HUES48 (cell line): Measurements from ENCODE around the gene DDTL.
"Not testable (repeated sequence)": the region's sequence is repeated elsewhere in the genome, so short reads cannot be mapped to it uniquely, and the experiment has no call there.

Source experiments
- H3K27ac ChIP-seq: one replicate; pipeline ENCODE4 v1.7.0; 2013; ENCODE audit warnings: low read depth, low read length, inconsistent platforms
- H3K27me3 ChIP-seq: 2 replicates; pipeline ENCODE4 v1.6.1; 2013; ENCODE audit warnings: mild to moderate bottlenecking, low read length; ENCODE audit not compliant: control insufficient read depth, insufficient read depth
- H3K36me3 ChIP-seq: 2 replicates; pipeline ENCODE4 v1.6.1; 2013; ENCODE audit warnings: low read length; ENCODE audit not compliant: control insufficient read depth, insufficient read depth
- H3K4me1 ChIP-seq: 2 replicates; pipeline ENCODE4 v1.6.1; 2013; ENCODE audit warnings: mild to moderate bottlenecking, low read length; ENCODE audit not compliant: control insufficient read depth, insufficient read depth
- H3K4me3 ChIP-seq: 2 replicates; pipeline ENCODE4 v1.5.1; 2013; ENCODE audit warnings: mild to moderate bottlenecking, low read depth, low read length
- H3K9ac ChIP-seq: 2 replicates; pipeline ENCODE4 v1.6.1; 2013; ENCODE audit warnings: mild to moderate bottlenecking, low read depth, low read length, moderate library complexity
- H3K9me3 ChIP-seq: 2 replicates; pipeline ENCODE4 v1.6.1; 2013; ENCODE audit warnings: low read length; ENCODE audit not compliant: control insufficient read depth, insufficient read depth

DDTL gene

DNA sequence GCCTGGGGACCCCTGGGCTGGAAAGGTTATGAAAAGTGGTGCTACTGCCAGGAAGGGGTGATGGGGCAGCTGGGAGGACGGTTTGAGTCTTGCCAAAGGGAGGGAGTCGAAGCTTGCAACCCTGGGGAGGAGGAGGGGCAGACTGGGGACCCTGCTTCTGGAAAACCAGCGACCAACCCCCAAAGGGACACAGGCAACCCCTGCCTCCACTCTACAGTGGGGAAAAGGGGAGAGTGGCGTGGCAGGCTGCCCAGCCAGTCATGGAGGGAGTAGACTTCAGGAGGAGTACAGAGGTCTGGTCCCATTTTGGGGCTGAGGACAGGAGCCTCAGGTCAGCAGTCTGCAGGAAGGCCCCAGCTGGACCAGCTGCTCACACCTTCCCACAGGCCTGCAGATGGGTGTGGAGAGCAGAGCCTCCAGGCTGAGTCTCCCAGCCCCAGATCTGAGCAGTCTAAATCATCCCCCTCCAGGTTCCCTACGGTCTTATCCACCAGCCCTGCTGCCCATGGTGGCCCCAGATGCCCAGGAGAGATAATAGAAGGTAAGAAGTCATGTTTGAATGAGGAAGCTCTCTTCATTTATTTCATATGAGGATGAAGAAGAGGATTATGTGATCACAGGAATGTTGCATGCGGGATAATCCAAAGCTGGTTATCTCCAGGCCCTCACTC is 4.3 kb downstream of the DDTL start:
- H3K27me3 ChIP-seq = no peaks in the 10 kb centered on the region
- H3K27ac ChIP-seq = no peak overlapping the region
- H3K36me3 ChIP-seq = peaks cover 31% of the 10 kb centered on the region
- H3K4me3 ChIP-seq = no peak overlapping the region
- no peaks in the 10 kb centered on the region for H3K4me1 ChIP-seq
- no peaks in the 10 kb centered on the region for H3K9me3 ChIP-seq
- H3K9ac ChIP-seq = no peak overlapping the region

DNA sequence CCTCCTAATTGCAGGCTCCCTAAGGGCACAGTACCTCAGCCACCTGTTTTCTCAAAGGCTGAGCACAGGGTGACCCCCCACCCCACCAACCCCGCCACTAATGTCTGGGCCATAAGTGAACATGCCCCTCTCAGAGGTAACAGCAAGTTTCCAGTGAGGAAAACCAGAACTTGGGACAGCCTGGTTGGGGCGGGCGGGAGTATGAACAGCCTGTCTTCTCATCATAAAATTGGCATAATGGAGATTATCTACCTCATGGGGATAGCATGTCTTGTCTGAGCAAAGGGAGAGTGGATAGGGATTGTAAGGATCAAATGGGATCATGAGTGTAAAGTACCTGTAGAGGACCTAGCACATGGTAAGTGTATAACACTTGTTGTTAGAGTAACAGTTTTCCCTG is 5.2 kb downstream of the DDTL start:
- not testable (repeated sequence) for H3K27me3 ChIP-seq, H3K9ac ChIP-seq, H3K4me3 ChIP-seq, H3K9me3 ChIP-seq, H3K27ac ChIP-seq, H3K4me1 ChIP-seq
- peaks cover 31% of the 10 kb centered on the region for H3K36me3 ChIP-seq

DNA sequence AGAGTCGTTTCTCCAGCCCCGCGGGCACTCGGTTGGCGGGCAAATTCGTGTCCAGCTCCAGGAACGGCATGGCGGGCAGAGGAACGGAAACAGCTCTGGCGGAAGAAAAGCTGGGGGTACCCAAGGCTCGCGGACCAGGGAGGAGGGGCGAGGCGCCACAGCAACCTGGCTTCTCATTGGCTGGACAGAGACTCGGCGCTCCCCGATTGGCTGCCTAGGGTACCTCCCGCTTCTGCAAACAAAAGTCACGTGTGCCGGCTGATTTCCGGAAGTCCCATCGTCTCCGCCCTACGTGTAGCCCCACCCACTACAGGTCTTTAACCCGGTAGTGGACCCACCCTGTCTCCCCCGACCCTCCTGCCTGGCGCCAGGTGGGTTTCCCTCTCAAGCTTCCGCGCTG is 7.7 kb downstream of the DDTL start, which contains the start of gene DDT:
DDT (minus strand) TSS at position 97 of the 400 bp plus-strand sequence; CDS start at position 70, 27 bp downstream.
- not testable (repeated sequence) for H3K9me3 ChIP-seq, H3K27me3 ChIP-seq, H3K4me1 ChIP-seq, H3K4me3 ChIP-seq, H3K9ac ChIP-seq, H3K27ac ChIP-seq
- peaks cover 27% of the 10 kb centered on the region for H3K36me3 ChIP-seq

- not testable (repeated sequence) for H3K27me3 ChIP-seq
These were observed 8.2 kb downstream of the DDTL start for GRCh38 chr22:23974836-23975352.

GRCh38 chr22:23977304-23977703 is 10.6 kb downstream of the DDTL start:
- H3K27me3 ChIP-seq, H3K9ac ChIP-seq, H3K4me3 ChIP-seq, H3K36me3 ChIP-seq, H3K4me1 ChIP-seq, H3K27ac ChIP-seq, H3K9me3 ChIP-seq: not testable (repeated sequence)

More at GRCh38 chr22:23974836-23975352, 8.2 kb downstream of the DDTL start:
- H3K9ac ChIP-seq, H3K9me3 ChIP-seq, H3K4me3 ChIP-seq, H3K27ac ChIP-seq, H3K4me1 ChIP-seq: not testable (repeated sequence)
- peaks cover 21% of the 10 kb centered on the region for H3K36me3 ChIP-seq

DNA sequence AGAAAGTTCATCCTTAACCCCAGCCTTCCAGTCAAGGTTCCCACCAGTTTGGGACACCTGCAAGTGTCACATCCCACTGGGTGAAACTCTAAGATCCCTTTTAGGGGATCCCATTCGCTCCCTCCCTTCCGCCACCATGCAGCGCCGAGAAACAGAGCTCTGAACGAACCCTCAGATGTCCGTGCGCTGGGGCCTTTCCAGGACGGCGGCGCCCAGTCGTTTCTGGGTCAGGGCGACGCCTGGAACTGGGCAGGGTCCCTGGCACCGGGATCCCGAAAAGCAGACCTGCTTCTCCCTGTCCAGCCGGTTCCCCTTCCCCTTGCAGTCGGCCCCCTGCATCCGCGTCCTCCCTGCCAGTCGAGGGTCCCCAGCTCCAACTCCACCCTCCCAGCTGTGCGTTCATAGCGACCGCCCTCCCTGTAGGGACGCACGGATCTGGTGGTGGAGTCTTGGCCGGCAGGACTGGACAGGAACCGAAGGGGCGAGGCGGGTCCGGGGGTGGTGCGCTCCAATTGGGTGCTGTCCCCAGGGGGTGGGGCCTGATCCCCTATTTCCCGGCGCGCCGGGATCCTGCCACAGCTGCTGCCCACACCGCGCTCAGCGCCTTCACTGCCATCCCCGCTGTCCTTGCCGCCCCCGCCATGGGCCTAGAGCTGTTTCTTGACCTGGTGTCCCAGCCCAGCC is 13.0 kb downstream of the DDTL start, which contains the start of gene GSTT2:
GSTT2 (plus strand) TSS at position 578 of the 684 bp plus-strand sequence.
- not testable (repeated sequence) for H3K4me3 ChIP-seq, H3K9ac ChIP-seq, H3K4me1 ChIP-seq, H3K36me3 ChIP-seq, H3K27me3 ChIP-seq, H3K27ac ChIP-seq, H3K9me3 ChIP-seq

DNA sequence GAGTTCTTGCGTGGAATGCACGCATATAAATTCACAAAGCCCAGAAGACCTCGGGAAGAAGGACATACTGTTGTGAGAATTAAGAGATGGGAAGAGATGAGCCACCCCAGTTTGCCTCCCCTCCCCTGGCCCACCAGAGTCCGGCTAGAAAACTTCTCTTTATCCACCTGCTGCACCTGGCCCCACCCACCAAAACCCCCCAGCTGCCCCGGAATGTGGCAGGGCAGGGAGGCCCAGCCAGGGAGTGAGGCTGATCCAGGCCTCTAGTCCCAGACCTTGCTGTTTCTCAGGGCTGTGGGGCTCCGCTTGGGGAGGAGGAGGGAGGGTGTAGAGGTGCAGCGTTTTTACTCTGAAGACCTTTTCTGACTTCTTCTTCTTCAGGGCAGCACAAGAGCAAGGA is 13.9 kb downstream of the DDTL start:
- not testable (repeated sequence) for H3K36me3 ChIP-seq, H3K27ac ChIP-seq, H3K4me3 ChIP-seq, H3K9ac ChIP-seq, H3K27me3 ChIP-seq, H3K4me1 ChIP-seq, H3K9me3 ChIP-seq

DNA sequence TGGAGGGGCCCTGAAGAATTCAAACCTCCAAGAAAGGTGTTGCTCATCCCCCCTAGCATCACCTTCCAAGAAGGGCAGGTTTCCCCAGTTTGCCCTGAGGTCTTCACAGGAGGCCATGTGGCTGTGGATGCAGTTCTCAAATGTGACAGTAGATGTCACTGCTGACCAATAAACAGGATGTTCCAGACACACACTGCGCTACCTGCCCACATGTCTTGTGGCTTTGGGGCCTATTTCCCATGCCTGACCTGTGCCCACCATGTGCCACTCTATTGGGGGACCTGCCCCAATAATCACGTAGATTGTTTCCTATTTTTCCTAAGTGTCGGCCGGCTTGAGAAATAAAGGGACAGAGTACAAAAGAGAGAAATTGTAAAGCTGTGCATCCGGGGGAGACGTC is 17.7 kb downstream of the DDTL start:
- Histone ChIP-seq H3K4me3 (no peak overlapping the region), H3K27me3 (no peaks in the 10 kb centered on the region), H3K36me3 (no peaks in the 10 kb centered on the region), H3K9ac (no peak overlapping the region), H3K9me3 (no peaks in the 10 kb centered on the region), H3K27ac (peak overlapping the region; percentile 26), H3K4me1 (no peaks in the 10 kb centered on the region)

DNA sequence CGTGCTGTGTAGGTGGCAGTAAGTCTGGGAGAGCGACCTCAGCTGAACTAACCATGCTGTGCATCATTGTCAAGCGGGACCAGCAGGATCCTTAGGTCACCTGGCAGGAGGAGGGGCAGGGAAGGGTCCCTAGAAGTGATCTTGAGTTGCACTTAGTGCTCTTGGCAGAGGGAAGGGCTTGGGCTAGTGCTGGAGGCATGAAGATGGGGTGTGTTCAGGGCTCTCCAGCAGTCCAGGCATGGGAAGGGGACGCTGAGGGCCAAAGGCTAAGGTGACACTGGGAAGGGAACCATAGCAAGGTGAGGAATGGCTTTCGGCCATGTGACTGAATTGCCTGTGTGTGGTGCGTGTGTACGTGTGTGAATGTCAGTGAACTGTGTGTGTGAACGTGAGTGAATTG is 19.4 kb downstream of the DDTL start:
- not testable (repeated sequence) for H3K9me3 ChIP-seq, H3K4me1 ChIP-seq, H3K27me3 ChIP-seq, H3K4me3 ChIP-seq, H3K9ac ChIP-seq, H3K27ac ChIP-seq, H3K36me3 ChIP-seq

GRCh38 chr22:23986538-23987178 is 20.0 kb downstream of the DDTL start:
- not testable (repeated sequence) for H3K27ac ChIP-seq, H3K9ac ChIP-seq, H3K9me3 ChIP-seq, H3K4me3 ChIP-seq, H3K4me1 ChIP-seq, H3K27me3 ChIP-seq, H3K36me3 ChIP-seq

- H3K36me3 ChIP-seq, H3K9me3 ChIP-seq, H3K4me1 ChIP-seq, H3K9ac ChIP-seq, H3K27me3 ChIP-seq, H3K27ac ChIP-seq, H3K4me3 ChIP-seq: not testable (repeated sequence)
These were observed 23.0 kb downstream of the DDTL start for GRCh38 chr22:23989583-23990244.
